Thyroid gland (tissue), 4 donors: ENCODE results near the gene PAX3. TPM values are rescaled to one million over a fixed set of nuclear protein-coding genes. Genes with fewer than 3 reads are reported as not detected.

Experiments used
- DNase-seq, 2 donors: peaks; one replicate each; pipeline ENCODE4 v3.0.0-alpha.2; 2019
- H3K27ac ChIP-seq, 3 donors: fragments of 200-600 bp; sonication (generic); 1 replicate in 2 of 3; 2 replicates in 1 of 3; pipeline ENCODE4 v1.5.1; 2016 to 2019; ENCODE audit warnings: mild to moderate bottlenecking in 1 of 3, moderate library complexity in 1 of 3
- H3K27me3 ChIP-seq: fragments of 200-600 bp; sonication (generic); one replicate; pipeline ENCODE4 v1.5.1; 2019
- H3K36me3 ChIP-seq, 2 donors: fragments of 200-600 bp; sonication (generic); one replicate each; pipeline ENCODE4 v1.5.1; 2016 to 2019
- H3K4me1 ChIP-seq, 2 donors: fragments of 200-600 bp; sonication (generic); one replicate each; pipeline ENCODE4 v1.5.1; 2017 to 2019
- H3K4me3 ChIP-seq, 3 donors: fragments of 200-600 bp; sonication (generic); replicated peaks in 1 of 3; 1 replicate in 2 of 3; 2 replicates in 1 of 3; pipeline ENCODE4 v1.5.1; 2016; ENCODE audit warnings: mild to moderate bottlenecking in 1 of 3
- H3K9me3 ChIP-seq: fragments of 200-600 bp; sonication (generic); one replicate; pipeline ENCODE4 v1.5.1; 2017
- CTCF ChIP-seq, 6 experiments: fragments of 200-600 bp in 3 of 6; fragments of 450-650 bp in 3 of 6; sonication (generic) in 3 of 6; IDR thresholded peaks; one replicate each; pipeline ENCODE4 v1.5.1; 2016 to 2019; ENCODE audit warnings: antibody characterized with exemption in 6 of 6, mild to moderate bottlenecking in 2 of 6, inconsistent platforms in 1 of 6, moderate library complexity in 1 of 6
- POLR2A ChIP-seq, 2 donors: fragments of 450-650 bp; IDR thresholded peaks; one replicate each; pipeline ENCODE4 v1.6.1; 2017; ENCODE audit warnings: antibody characterized with exemption in 2 of 2, mild to moderate bottlenecking in 2 of 2, moderate library complexity in 1 of 2
- WGBS, 2 donors: methylation state at CpG; one replicate each; pipeline ENCODE4 v1.1.5; 2017; 5-methylcytosine and 5-hydroxymethylcytosine counted together
- intact Hi-C: fragments of 100-400 bp; cut with DNase I; formaldehyde crosslinking; loops from one replicate; pipeline ENCODE4 v1.15.1; 2023
- total RNA-seq, 4 donors: library from RNA; depleted of rRNA; stranded (reverse); fragments of >200 nt; gene quantifications; one replicate each; pipeline ENCODE4 v1.2.3, GENCODE V29; 2016

Gene PAX3
- total RNA-seq, 4 donors from 2014 or later, result not detected

- H3K27ac ChIP-seq, result no peak overlapping the region
- no peaks in the 10 kb centered on the region for H3K9me3 ChIP-seq
- H3K27me3 ChIP-seq, result no peaks in the 10 kb centered on the region
- H3K36me3 ChIP-seq, result no peaks in the 10 kb centered on the region
- no peak overlapping the region for H3K4me3 ChIP-seq
- WGBS, 2 donors, result 37 to 43% methylated on average over 6 of the region's 6 CpGs
- intact Hi-C loops, result no loop called here
- no peaks in the 10 kb centered on the region for H3K4me1 ChIP-seq
- DNase-seq, result no peak
- TF ChIP-seq CTCF (IDR thresholded peaks at IDR 0.05) (no peak), POLR2A (IDR thresholded peaks at IDR 0.05) (no peak)
These were observed 80.0 kb downstream of the PAX3 start for GRCh38 chr2:222218786-222219185.

- Histone ChIP-seq H3K36me3 (no peaks in the 10 kb centered on the region), H3K9me3 (no peaks in the 10 kb centered on the region), H3K27ac (no peak overlapping the region), H3K27me3 (no peaks in the 10 kb centered on the region), H3K4me3 (no peak overlapping the region), H3K4me1 (no peaks in the 10 kb centered on the region)
- TF ChIP-seq POLR2A (IDR thresholded peaks at IDR 0.05), result no peak
- no peak for TF ChIP-seq CTCF (IDR thresholded peaks at IDR 0.05)
- intact Hi-C loops, result no loop called here
- DNase-seq, result no peak
- WGBS, 2 donors, result 71 to 78% methylated on average over 1 of the region's 1 CpG
These were observed 81.1 kb downstream of the PAX3 start for GRCh38 chr2:222217712-222218111.

- Histone ChIP-seq H3K4me1 (no peaks in the 10 kb centered on the region), H3K4me3 (no peak overlapping the region), H3K36me3 (no peaks in the 10 kb centered on the region), H3K9me3 (no peaks in the 10 kb centered on the region), H3K27me3 (no peaks in the 10 kb centered on the region), H3K27ac (no peak overlapping the region)
- 43 to 64% methylated on average over 1 of the region's 1 CpG for WGBS, 2 donors
- intact Hi-C loops, result no loop called here
- TF ChIP-seq POLR2A (IDR thresholded peaks at IDR 0.05) (no peak), CTCF (IDR thresholded peaks at IDR 0.05) (no peak)
- no peak for DNase-seq
These were observed 83.9 kb downstream of the PAX3 start for GRCh38 chr2:222214885-222215284.

- H3K27ac ChIP-seq, result no peak overlapping the region
- WGBS, 2 donors, result 45 to 47% methylated on average over 5 of the region's 5 CpGs
- H3K36me3 ChIP-seq, result no peaks in the 10 kb centered on the region
- no peaks in the 10 kb centered on the region for H3K4me1 ChIP-seq
- H3K4me3 ChIP-seq, result no peak overlapping the region
- H3K27me3 ChIP-seq, result no peaks in the 10 kb centered on the region
- DNase-seq, result no peak
- intact Hi-C loops, result no loop called here
- TF ChIP-seq CTCF (IDR thresholded peaks at IDR 0.05) (no peak), POLR2A (IDR thresholded peaks at IDR 0.05) (no peak)
- no peaks in the 10 kb centered on the region for H3K9me3 ChIP-seq
These were observed 85.7 kb downstream of the PAX3 start for GRCh38 chr2:222213049-222213448.

GRCh38 chr2:222212571-222212970 is 86.2 kb downstream of the PAX3 start:
- Histone ChIP-seq H3K27me3 (no peaks in the 10 kb centered on the region), H3K9me3 (no peaks in the 10 kb centered on the region), H3K4me3 (no peak overlapping the region), H3K4me1 (no peaks in the 10 kb centered on the region), H3K36me3 (no peaks in the 10 kb centered on the region), H3K27ac (no peak overlapping the region)
- TF ChIP-seq CTCF (IDR thresholded peaks at IDR 0.05) (no peak), POLR2A (IDR thresholded peaks at IDR 0.05) (no peak)
- DNase-seq, result no peak
- 75 to 77% methylated on average over 4 of the region's 4 CpGs for WGBS, 2 donors
- intact Hi-C loops, result no loop called here
